Fibroblast of skin of left biceps (primary cell): ENCODE results near the gene INTS14.
"Not testable (repeated sequence)": the region's sequence is repeated elsewhere in the genome, so short reads cannot be mapped to it uniquely, and the experiment has no call there.

ENCODE experiments used
- DNase-seq, 2 experiments: peaks; one replicate each; pipeline ENCODE4 v3.0.0-alpha.2; 2013; ENCODE audit warnings: low read depth in 2 of 2

INTS14 gene

DNA sequence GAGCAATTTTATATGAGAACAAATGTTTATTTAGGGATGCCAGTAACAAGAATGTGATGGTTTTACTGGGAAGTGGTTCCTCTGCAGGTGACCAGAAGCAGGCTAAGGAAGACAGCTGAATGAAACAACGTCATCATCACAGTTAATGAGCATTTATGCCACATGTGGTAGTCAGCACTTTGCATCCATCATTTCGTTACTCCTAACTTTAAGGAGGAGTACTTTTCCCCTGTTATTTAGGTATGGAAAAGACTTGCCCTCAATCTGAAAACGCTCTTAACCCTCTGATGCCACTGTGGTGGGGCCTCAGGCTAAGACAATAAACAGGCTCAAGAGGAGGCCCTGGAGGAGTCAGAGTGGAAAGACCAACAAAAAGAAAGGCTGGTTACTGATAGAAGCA, 31.2 kb downstream of the INTS14 start:
- DNase-seq, result no peak

DNA sequence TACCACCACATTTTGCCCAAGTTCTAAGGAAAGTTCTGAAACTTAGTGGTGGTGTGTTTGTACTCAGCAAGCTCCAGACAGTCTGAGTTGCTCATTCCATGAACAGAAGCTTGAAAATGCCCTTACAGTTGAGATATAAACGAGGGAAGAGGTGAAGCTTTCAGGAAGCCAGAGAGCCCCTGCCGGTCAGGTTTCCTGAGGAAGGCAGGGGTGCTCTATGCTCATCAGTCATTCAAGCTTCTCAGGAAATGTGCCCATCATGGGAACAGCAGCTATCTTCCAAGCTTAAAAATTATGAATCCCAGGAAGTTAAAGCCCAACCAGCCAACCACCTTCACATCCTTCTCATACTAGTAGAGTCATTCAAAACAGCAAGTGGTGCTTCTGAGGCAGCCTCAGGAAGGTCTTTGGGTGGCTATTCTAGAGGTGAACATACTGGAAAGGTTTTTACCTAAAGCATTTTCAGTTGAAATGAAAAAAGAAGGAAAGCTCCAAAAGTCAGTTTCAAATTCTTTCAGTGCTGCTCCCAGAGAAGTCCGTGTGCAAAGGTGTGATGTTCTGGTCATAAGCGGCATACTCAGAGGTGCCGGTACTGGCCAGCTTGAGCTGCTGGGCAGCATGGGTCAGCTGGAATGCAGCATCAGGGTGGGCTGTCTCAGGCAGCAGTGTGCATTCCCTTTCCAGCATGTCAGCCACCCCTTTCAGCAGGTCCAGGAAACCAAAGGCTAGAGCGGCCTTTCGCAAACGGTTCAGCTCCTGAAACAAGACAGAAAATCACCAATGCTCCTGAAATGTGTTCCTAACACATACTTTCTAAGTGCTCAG, 31.8 kb downstream of the INTS14 start:
- no peak for DNase-seq

DNA sequence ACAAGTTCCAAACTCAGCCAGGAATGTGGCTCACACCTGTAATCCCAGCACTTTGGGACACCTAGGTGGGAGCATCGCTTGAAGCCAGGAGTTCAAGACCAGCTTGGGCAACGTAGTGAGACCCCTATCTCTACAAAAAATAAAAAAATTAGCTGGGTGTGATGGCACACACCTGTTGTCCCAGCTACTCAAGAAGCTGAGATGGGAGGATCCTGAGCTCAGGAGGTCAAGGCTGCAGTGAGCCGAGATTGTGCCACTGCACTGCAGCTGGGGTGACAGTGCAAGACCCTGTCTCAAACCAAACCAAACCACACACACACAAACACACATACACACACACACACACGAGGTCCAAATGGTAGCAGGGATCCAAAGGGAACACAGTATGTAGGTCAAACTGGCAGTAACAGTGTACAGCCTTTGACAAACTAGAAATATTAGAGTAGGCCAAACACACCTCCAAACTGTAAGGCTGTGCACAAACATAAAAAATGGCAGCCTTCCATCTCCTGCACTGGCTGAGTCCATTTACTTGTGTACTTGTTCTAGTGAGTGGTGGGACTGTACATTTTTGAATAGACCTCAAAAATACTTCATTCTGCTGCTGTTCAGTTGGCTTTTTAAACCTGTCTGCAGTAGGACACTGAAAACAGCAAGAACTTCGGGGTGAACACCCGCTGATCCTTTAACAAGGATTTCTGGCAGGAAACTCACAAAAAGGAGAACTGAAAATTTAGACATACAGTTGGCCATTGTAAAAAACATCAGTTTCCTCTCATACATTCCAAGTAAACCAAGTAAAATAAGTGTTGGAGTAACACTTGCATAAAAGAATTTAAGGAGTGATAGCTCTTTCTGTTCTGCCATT, 33.6 kb downstream of the INTS14 start:
- no peak for DNase-seq

DNA sequence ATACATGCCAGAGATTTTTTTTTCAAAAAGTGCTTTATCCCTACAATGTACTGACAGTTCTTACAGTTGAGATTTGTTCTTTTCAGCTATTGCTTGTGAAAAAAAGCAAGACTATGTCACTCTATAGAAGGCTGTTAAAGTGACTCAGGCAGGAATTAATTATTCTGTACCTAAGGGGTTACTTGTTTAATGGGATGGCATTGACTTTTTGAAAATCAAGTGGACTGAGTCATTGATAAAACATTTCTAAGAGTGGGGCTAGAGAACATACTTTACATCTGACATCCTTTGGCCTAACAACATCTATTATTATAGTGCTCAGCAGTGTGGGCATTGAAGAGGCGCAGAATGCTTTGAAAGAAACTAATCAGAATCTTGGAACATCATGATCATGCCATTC, 34.3 kb downstream of the INTS14 start:
- peak; percentile 15 to 16 for DNase-seq

DNA sequence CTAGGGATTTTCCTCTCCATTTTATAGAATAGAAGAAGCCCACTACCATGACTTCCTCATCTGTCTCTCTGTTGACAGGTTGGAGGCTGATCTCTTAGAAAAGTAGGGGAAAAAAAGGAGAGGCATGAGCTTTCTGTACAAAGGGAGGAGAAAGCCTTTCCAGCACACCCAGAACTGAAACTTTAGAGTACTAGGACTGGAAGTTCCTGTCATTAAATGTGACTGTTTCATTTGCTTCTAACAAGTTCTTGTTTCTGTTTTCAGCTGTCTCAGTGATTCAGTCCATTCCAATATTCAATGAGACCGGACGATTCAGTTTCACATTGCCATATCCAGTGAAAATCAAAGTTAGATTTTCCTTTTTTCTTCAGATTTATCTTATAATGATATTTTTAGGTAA, 39.0 kb downstream of the INTS14 start:
- no peak for DNase-seq

DNA sequence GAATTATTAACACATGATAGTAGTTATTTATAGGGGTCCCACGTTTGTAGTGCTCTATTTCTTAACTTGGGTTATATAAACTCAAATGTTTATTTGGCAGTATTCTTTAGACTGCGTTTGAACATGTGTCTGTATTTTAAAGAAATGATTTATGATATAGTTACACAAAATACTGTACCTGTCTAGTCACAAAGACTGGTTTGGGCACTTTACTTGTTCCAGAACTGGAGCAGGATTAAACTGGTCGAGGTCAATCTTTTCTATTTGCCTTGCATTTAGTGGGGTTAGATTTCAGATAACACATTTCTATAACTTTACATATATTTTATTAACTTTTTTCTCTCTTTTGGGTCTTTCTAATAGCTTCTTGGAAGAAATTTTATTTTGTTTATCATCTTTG, 41.2 kb downstream of the INTS14 start:
- no peak for DNase-seq

DNA sequence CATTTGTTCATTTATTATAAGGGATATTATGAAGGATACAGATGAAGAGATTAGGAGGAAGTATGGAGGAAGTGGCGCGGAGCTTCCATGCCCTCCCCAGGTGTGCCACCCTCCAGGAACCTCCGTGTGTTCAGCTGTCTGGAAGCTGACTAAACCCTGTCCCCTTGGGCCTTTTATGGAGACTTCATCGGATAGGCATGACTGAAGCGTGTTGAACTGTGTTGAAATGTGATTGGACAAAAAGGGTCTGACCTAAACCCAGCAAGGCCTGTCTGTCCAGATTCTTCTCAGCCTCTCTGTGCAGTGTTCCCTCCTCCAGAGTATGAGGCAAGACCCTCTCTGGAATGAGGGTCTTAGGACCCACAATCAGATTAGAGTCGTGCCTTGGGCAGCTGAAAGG, 49.0 kb downstream of the INTS14 start:
- no peak for DNase-seq

DNA sequence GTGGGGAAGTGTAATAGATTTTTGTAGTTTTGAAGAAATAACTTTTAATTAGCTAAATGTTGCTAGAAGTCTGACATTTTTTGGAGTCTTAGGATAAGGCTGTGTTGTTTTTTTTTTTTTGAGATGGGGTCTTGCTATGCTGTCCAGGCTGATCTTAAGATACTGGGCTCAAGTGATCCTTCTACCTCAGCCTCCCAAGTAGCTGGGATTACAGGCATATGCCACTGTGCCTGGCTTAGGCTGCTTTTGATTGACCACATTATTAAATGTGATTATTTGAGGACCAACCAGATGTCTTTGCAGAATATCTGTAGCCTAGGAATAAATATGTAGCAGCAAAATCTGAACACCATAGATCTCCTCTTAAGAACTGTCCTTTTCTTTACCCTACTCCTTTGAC, 51.0 kb downstream of the INTS14 start:
- no peak for DNase-seq

DNA sequence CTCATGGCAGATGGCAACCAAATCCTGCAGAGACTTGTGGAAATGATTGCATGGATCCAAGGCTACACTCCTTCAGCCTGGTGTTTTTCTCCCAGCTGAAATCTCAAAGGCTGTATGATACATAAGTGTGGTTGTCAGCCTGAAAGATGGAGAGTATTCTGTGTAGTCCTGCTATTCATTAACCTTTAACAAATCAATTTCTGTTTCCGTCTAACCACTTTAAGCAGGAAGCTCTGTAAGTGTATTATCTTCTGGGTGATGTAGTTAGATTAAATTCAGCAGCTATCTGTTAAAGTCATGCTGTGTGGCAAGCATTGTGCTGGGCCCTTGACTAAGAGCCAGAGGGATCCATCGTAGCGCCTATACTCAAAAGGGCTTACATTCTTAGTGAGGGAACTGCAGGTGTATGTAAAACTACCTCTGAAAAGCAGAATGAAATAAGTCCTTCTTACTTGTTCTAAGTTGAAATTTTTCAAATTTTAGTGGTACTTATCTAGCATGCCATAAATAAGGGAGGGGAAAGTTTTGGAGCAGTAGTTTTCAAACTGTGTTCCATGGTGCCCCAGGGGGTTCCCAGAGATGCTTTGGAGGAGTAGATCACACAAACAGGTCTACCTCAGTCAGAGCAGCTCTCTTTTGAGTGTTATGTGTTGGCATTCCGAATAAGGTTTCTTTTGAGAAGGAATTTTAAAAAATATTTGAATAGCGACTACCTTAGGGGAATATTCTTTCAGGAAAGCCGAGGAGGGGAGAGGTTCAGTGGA, 51.8 kb downstream of the INTS14 start:
- no peak for DNase-seq

DNA sequence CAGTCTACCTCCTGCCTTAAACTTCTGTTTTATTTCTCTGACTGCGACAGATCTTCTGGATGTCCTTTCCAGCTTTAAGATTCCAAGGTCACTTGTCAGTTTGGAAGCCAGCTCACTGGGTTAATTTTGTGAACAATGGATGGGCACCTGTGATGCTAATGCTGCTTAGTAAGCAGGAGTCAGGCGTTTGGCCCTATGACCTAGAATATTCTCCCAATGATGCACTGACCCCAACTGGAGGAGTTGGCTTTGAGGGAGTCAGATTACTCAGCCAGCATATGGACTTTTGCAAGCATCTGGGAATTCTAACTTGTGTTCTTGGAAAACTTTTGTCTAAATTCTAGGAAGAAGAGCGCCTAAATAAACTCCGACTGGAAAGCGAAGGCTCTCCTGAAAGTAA, 52.6 kb downstream of the INTS14 start:
- no peak for DNase-seq

DNA sequence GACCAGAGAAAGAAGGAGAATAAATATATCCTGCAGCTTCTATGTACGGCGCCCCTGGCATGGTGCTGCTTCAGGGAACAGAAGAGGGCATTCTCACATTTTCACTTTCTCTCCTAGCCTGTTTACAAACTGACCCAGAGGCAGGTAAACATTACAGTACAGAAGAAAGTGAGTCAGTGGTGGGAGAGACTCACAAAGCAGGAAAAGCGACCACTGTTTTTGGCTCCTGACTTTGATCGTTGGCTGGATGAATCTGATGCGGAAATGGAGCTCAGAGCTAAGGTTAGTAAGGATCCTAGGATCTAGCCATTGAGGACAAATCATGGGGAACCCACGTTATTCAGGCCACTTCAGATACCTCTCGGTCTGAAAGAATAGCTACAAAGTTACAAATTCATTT, 54.3 kb downstream of the INTS14 start:
- no peak for DNase-seq

DNA sequence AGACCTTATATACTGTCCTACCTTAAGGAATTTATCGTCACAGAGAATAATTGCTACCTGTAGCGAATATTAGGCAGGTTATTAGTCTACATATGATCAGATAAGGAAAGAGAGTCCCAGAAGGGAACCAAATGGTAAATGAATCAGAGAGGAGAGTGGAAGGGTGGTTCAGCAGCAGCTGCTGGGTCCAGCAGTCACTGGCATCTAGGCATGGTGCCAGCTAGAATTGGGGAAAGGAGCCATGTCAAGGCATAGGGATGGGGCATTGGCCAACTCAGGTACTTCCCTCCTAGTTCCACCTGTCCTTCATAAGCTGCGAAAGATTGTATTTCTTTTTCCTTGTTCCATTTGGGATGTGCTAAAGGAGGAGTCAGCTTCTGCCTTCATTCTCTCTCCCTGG, 57.2 kb downstream of the INTS14 start:
- no peak for DNase-seq

DNA sequence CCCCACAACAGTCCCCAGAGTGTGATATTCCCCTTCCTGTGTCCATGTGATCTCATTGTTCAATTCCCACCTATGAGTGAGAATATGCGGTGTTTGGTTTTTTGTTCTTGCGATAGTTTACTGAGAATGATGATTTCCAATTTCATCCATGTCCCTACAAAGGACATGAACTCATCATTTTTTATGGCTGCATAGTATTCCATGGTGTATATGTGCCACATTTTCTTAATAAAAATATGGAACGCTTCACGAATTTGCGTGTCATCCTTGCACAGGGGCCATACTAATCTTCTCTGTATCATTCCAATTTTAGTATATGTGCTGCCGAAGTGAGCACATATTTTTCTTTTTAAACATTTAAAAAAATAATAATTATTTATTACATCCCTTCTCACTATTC, 58.1 kb downstream of the INTS14 start:
- DNase-seq, result not testable (repeated sequence)

DNA sequence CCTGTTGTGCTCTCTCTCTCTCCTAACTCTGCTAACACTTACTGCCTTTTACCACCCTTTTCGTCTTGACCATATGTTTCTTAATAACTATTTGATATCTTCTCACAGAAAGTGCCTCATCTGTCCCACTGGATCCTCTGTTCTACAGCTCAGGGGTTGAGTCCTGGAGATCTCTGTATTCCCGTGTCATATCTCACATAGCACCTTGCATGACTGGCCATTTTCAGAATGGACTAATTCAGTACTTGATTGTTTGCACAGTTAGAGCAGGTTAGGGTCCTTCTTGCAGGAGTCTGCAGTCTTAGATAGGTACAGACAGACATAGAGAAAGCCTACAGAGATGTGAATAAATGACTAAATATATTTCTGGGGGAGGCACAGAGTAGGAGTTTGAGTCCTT, 59.7 kb downstream of the INTS14 start:
- no peak for DNase-seq

DNA sequence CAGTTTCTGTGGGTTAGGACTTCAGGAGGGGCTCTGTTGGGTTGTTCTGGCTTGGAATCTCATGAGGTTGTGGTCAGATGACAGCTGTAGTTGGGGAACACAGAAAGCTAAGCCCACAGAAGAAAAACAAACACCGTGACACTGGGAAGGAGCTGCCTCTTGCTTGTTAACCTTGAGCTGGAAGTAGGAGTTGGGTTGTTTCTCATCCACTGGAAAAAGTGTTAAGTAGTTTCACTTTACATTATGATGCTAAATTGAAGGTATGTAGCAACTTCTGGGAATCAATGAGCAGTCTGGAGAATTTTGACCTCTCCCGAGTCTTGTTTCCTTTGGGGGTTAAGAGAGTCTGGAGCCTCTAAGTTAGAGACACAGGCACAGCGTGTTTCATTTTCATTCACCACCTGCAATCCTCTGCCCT, 60.2 kb downstream of the INTS14 start:
- DNase-seq, result no peak

DNA sequence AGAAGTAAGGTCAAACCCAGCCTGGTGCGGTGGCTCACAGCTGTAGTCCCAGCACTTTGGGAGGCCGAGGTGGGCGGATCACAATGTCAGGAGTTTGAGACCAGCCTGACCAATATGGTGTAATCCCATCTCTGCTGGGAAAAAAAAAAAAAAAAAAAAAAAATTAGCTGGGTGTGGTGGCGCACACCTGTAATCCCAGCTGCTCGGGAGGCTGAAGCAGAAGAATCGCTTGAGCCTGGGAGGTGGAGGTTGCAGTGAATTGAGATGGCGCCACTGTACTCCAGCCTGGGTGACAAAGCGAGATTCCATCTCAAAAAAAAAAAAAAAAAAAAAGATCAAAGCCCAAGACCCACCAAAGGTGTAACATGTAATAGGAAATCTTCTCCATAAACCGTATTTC, 61.6 kb downstream of the INTS14 start:
- not testable (repeated sequence) for DNase-seq

DNA sequence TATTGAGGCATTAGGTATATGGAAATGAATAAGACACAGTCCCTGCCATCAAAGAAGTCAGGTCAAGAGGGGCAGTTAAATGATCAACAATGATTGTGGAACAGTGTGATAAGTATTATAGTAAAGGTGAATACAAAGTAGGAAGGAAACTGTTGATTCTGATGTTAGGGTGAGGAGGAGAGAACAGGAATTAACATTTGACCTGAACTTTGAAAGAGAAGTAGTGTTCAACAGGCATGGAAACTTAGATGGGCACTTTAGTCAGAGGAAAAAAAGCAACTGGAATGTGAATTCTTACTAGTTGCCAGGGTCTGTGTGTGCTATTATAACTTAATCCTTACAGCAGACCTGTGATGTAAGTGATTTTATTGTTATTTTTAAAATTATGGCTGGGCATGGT, 63.1 kb downstream of the INTS14 start:
- DNase-seq, result no peak

DNA sequence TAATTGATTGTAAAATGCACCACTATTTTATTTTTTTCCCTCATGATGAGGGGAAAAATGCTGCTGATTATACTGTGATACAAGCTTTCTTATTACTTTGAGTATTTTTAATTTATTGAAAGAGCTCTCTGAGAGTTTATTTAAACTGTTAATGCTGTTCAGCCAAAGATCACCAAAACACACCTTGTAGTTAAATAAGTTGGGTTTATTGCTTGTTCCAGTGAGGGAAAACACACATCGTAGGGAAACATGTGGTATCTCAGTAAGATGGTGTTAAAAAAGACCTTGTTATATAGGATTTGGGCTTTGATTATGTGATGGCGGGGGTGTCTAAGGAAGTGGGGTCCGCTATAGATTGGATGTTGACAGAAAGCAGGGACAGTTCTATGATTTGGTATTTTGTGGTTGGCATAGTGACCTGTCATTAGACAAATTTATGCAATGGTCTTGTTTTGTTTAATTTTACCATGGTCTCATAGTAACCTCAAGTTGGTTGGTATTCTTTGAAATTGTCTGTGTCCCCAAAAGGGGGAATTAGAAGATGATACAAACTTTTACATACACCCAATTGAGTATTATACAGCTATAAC, 69.6 kb downstream of the INTS14 start:
- no peak for DNase-seq

DNA sequence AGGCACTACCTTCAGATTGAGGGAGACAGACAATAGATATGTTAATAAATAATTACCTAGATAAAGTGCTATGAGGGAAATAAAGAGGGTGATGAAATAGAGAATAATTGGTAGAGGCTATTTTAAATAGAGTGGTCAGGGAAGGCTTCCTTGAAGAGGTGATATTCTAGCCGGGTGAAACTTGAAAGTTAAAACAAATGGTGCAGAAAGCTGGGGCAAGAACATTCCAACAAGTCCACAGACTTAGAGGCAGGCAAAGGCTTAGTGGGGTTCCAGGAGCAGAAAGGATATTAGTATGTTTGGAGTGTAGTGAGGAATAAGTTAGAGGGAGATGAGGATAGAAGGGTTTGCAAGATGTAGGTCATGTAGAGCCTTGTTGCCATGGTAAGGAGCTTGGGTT, 70.6 kb downstream of the INTS14 start:
- no peak for DNase-seq

DNA sequence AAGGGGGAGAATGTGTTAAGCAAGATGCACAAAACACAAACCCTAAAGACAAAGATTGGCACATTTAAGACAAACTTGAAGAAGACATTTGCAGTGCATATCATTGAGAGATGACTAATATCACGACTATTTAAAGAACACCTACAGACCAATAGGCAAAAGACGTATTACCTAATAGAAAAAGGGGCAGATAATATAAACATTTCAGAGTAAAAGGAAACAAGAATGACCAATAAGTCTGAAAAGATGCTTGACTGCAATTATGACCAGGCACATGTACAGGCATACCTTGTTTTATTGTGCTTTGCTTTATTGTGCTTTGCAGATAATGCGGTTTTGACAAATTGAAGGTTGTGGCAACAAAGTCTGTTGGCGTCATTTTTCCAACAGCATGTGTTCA, 75.7 kb downstream of the INTS14 start:
- DNase-seq, result no peak

DNA sequence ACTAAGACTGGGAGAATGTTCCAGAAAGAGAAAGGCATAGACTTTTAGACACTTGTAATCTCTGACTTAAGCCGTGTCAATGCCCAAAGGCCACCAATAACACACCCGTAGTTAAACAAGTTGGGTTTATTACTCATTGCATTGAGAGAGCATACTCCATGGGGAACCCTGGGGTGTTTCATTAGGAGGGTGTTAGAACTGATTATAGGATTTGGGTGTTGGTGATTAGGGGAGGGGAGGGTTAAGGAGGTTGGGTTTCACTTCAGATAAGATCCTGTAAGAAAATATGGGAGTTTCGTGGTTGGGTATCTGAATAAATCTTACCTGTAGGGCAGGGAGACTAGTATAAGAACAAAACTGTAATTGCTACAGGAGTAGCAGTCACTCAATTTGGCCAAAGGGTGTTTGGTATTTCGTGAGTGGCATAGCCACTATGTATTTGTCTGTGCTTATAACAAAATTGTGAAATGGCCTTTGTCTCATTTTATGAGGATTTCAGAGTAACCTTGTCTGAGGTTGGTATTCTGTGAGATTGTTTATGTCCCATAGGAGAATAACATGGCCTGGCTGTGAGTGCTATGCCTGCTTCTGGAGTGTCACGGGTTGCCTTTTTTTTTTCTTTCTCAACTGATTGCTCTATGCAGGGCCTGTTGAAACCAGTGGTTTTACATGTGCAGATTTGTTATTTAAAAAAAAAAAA, 77.7 kb downstream of the INTS14 start:
- no peak for DNase-seq

DNA sequence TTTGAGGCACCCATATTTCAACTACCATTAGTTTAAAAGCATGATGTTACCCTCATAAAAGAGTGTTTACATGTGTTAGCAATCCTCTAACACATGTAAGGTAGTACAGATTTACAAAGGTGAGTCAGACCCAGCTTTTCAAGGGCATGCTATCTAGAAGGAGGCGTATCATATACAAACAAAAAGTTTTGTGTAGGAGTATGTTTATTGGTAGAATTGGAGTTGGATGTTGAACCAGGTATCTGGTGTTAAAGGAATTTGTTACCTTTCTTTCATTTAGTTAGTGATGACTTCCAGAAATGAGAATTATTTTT, 78.2 kb downstream of the INTS14 start:
- DNase-seq, result no peak
